GM19395 (cell line): ENCODE data around the gene PRKN.
"Not testable (repeated sequence)": the region's sequence is repeated elsewhere in the genome, so short reads cannot be mapped to it uniquely, and the experiment has no call there.

Experiments
- ATAC-seq: cut with Tn5 transposase; IDR thresholded peaks from one replicate; pipeline ENCODE4 v1.9.1; 2021; ENCODE audit warnings: mild to moderate bottlenecking, moderate library complexity; ENCODE audit not compliant: unreplicated experiment

Gene PRKN

DNA sequence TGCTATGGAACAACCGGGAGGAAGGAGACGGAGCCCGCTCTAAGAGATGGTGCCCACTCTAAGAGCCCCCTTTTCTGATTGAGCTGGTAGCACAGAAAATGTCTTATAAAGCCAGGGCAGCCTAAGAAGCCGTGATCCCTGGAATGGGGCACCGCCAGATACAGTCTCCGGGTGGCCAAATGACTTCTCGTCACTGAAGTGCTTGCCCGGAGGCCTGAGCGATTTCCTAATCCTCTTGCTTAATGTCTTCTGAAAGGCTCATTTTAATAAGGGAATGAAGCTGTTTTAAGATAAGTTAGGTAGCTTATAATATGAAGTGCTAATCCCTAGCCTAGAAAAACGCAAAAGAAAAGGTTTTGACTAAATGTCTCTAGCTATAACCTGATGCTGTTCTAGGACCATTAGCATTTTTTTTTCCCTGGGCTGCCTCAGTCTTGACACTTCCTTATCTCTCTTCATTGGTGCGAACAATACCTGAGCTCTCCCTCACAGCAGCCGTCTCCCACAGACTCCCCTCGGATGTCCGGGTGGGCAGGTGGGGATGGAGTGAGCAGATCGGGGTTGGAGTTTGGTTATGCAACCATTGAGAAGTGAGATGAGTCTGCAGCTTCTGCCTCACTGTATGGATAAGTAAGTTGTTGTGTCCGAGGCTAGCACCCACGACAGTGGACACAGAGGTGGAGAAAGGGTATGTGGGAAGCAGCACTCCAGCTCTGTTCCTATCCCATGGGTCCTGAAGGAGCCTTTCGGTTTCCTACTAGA lies 894.3 kb downstream of the PRKN start:
- ATAC-seq = no peak

DNA sequence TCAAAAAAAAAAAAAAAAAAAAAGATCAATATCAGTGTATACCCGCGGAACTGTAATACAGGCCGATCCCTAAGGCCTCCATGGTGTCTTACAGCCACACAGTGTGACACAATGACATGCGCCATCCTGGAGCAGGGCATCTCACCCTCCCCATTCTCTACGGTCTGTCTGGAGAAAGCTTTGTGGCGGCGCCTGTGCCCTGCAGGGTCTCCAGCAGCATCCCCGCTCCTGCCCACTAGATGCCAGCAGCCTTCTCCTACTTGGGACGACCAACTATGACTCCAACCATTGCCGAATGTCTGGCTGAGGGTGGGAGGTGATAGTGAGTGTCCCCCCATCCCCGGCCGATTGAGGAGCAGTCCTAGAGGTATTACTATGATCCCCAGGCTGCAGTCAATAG lies 894.9 kb downstream of the PRKN start:
- no peak for ATAC-seq

DNA sequence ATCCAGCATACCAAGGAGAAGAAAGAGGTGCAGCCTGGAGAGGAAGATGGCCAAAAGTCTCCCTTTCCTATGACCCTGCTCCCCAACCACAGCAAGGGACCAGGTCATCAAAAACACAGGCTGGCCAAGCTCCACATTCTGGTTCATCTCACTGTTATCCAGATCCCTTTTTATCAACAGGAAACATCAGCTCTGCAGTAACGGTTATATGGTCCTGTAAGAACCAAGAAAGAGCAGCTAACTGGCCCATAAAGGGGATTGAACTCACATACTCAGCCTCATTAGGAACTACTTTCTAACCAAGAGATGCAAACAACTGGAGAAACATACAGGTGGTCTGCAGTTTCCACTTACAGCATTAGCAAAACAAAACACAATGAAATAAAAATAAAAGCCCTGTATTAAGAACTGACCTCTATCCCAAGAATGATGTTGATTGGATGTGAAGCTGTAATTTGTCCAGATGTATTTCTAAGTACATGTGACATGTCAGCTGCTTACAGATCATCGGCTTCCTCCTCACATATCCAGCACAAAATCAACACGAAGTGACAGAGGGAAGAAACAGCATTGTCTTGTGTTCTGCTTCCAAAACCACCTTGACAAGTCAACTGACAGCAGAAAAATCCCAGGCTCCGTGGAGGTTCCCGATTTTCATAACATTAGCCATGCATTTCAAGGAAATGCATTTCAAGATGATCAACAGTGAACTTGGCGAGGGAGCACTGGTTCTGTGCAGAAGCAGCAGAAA lies 896.5 kb downstream of the PRKN start:
- ATAC-seq = no peak

DNA sequence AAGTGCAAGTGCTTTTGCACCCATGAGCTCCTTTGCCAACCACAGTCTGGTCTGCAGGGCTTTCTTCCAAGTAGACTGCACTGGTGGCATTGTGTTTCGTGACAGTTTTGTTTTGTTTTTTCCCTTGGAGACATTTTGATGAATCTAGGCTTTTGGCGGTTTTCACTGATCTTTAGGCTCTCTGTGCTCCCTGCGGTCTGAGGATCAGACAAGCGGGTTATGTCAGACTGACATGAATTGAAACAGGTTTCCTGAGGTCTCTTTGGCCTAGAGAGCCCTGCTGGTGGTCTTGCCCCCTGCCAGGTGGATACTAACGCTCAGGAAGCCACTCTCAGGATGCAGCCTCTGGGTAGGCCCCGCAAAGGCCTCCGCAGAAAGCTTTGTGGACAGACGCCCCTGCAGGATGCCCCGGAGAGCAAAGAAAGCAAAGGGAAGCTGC lies 898.3 kb downstream of the PRKN start:
- no peak for ATAC-seq

DNA sequence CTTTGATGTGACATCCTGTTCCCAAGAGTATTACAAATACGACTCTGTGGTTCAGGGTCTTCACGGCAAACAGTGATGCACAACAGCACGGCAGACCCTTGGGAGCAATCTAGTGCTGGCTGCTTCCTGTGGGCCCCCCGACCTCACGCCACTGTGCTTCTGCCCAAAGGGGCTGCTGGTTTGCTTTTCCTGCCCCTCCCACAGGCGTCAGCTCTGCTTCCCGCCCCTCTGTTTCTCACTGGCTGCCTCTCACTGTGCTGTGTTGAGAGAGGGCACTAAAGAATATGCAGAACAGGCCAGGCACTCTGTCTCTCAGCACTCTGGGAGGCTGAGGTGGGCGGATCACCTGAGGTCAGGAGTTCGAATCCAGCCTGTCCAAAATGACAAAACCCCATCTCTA lies 899.2 kb downstream of the PRKN start:
- no peak for ATAC-seq

DNA sequence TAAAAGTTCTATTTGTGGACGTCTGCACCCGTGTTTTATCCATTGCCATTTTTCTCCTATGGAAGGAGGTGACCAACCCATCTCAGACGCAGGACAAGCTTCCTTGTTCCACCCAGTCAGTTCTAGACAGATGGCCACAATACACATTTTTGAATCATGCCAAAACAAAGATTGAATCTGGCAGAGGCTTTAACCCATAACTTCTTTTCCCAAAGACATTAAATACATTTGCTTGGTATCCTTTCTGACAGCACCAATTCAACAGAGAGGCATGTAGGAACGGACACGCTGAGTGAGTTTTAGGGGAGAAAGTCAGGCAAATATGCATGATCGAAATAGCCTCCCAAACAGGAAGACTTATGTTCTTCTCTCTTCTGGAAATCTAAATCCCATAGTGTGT lies 901.1 kb downstream of the PRKN start:
- no peak for ATAC-seq

DNA sequence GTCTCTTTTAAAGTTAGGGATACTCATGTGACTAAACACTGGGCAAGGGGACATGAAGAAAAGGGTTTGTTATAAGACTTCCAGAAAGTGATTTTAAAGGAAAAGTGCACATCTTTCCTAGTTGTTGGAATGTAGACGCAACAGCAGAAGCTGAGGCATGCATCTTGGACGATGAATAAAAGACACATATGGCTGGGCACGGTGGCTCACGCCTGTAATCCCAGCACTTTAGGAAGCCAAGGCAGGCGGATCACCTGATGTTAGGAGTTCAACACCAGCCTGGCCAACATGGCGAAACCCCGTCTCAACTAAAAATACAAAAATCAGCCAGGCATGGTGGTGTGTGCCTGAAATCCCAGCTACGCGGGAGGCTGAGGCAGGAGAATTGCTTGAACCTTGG lies 905.4 kb downstream of the PRKN start:
- not testable (repeated sequence) for ATAC-seq

DNA sequence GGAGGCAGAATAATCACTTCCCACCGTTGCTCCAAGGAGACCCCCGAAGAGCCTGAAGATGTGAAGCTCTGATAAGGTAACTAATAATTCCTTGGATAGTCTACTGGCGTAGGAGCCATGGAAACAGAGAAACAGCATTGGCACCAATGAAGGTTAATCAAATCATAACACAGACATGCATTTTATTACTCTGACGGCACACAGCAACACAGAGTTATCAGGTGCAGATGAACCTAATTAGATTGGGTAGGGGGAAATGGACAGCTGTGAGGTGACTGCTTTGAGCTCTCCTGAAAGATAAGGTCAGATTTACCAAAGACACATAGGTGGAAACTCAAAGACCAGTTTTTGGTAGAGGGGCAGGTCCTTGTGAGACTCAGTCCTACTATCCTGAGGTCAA lies 909.7 kb downstream of the PRKN start:
- no peak for ATAC-seq

DNA sequence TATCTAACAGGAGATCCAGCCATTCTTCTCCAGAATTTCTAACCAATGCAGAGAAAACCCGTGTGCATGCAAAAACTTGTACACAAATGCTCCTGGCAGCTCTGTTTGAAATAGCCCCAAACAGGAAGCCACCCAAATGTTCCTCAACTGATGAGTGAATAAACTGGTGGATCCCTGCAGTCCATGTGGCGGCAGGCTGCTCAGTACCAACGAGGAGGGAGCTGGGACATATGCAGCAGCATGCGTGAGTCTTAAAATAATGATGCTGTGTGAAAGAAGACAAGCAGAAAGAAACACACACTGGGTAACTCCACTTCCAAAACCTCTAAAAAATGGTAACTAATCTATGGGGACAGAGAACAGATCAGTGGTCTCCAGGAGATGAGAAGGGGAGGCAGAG lies 911.6 kb downstream of the PRKN start:
- no peak for ATAC-seq

DNA sequence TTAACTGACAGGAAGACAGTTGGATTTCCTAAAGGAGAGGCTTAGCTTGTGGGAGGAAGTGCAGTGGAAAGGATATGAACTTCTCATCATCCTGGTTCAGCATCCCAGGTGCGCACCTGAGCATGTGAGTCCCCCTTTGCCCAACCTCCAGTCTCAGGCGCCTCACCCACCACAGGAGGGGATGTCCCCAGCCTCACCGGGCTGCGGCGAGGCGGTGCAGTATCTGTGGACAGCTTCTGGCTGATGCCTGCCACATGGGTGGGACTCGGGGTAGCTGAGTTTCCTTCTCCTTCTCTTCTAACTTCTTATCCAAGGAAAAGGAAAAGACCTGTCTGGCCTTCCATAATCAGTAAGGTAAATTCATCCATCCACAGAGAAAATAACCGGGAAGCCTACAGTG lies 914.4 kb downstream of the PRKN start:
- ATAC-seq = no peak

DNA sequence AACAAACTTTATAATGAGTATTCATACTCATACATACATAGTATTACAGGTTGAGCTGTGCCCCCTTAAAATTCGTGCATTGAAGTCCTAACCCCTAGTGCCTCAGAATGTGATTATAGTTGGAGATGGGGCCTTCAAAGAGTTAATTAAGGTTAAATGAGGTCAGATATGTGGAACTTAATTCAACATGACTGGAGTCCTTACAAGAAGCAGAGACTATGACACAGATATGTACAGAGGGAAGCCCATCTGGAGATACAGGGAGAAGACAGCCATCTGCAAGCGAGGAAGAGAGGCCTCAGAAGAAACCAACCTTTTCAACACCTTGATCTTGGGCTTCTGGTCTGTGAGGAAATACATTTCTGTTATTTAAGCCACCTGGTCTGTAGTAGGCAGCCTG lies 917.6 kb downstream of the PRKN start:
- ATAC-seq = no peak

DNA sequence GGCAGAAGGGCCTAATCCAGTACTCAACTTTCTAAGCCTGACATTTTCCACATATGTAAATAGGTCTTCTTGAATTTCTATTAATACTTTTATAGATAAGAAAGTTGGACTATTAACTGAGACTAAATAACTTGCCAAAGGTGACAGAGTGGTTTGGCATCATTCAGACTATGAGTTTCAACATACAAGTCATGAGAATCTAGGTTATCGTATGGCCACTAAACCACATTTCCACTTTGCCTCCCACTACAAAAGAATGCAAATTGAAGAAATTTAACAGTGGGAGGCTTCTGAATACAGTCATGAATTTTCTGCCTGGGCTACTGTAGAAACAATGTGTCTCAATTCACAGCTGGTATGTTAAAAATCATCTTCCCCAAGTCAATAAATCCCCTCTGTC lies 922.7 kb downstream of the PRKN start:
- ATAC-seq = no peak

DNA sequence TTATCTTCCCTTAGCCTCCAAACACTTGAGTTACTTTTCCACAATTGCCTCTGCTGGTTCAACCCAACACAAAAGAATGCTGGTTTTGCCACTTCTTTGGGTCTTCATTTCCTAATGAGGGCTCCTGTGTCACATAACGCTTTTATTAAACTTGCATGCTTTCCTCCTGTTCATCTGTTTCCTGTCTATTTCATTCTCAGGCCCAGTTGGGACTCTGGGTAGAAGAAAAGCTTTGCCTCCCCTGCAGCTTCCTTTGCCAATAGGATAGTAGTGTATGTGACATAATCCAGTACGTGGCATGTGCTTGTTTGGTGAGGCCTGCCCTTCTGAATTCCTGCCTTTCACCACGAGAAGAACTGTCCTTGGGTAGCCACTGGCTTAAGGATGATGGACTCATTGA lies 924.4 kb downstream of the PRKN start:
- no peak for ATAC-seq

DNA sequence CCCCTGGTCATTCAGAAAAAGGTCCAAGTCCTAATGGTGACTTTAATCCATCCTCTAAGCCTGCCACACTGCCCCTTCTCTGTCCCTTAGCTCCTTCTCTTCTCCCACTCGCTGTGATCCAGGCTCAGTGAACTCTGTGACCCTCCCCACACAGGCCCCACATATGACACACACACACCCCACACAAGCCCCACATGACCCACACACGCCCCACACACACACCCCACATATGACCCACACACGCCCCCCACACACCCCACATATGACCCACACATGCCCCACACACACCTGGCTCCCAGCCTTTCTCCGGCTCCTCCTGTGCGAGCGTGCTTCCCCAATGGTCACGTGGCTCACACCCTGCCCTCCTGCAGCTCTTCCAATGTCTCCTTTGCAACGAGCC lies 925.3 kb downstream of the PRKN start:
- ATAC-seq = no peak

DNA sequence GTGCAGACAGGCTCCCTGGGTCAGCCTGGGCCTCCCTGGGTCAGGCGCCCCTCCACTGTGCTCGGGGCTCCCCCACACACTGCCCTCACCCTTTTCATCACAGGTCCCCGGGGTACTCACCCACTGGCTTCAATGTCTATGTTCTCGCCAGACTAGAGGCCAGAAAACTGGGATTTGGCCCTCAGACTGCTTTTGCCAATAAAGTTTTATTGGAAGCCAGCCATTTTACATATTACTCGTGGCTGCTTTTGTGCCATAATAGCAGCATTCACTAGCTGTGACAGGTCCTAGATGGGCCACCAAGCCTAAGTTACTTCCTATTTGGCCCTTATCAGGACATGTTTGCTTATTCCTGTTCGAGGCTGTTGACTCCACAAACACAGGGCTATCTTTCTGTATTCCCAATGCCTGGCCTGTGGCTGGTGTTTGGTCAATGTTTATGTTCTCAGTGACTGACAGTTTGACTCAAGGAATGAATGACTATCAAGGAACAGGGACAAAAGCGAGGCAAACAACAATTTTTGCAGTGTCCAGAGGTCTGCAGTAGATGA lies 928.6 kb downstream of the PRKN start:
- ATAC-seq = no peak

DNA sequence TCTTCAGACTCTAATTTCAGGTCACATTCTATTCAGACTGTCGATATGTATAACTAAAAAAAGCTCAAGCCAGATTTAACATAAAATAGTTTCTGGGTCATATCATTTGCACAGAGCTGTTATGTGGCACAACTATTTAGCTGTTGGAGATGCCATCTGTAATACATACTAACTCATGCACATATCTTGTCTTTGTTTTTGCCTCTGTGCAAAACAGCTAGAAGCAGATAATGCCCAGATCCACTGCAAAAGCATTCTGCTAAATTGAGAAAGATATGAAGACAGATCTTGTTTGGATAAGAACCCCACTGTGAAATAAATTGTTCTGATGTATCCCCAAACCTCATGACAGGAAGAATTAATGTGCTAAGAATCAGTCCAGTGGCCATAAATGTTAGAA lies 930.9 kb downstream of the PRKN start:
- ATAC-seq = no peak

DNA sequence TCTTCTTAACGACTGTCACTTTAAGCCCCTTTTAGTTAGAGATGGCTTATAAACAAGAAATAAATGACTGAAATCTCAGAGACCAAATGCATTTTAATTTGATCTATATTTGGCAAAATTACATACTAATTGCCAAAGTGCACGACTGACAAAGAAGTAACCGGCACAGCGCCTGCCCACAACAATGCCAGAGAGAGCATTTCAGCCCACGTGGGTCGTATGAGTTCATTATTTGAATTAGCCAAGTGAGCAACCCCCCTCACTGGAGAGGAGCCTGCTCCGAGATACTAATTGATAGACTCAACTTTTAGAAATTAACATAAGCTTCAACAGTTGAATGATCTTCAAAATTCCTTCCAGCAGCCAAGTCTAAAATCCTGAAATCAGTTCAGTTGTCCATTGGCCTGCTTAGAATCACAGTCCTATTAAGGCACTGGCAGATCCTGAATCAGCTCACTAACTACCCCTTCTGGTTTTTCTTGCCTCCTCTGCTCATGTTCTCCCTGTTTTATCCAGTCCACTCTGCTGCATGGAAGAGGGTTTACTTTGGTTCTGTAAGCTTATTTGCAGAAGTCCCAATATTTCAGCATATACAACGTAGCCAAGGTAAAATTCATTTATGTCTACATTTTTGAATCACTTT lies 934.6 kb downstream of the PRKN start:
- no peak for ATAC-seq

DNA sequence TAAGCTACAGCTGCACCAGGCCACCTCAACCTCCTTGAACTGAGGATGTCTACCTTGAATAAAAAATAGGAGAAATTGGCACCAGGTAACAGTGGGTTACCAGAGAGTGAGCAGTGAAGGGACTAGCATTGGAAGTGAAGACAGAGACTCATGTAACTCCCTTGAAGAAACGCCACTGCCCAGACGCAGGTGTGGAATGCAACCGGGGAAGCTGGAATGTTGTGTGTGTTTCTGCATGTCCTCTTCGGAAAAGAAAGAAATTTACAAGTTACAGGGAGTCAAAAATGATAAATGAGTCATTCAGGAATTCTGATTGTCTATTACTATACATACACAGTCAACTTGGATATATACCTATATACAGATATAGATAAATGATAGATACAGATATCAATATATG lies 939.0 kb downstream of the PRKN start:
- no peak for ATAC-seq

DNA sequence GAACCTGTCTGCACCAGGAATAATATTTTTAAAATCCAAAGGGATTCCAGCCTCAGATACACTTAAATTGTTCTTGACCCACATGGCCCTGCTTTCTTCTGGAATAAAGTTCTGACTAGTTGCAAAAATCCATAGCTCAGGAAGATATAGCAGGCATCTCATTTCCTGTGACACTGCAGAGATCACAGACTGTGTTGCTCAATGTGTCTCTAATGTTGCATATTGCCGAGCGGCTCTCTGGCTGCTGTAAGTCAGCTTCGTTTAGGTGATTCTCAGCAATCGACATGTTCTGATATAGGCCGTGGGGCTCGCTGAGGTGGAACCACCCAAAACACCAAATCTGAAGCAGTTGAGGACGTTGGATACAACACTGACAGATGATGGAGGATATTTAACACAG lies 955.4 kb downstream of the PRKN start:
- ATAC-seq = no peak

DNA sequence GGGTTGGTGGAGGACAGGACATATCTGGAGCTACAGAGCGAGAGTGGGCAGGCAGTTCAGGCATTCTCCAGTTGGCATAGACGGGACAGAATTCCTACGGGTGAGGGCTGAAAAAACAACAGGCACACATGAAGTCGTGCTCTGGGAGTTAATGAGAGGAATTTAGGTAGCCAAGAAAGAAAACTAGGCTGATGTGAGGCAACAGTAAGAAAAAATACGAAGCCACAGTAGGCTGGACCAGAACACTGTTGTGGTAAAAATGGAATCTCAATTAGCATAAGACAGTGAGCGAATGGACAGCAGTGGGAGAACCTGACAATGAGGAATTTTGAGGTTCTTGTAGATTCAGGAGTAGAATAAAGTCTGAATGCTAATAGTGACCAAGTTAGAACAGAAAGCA lies 965.6 kb downstream of the PRKN start:
- ATAC-seq = no peak

DNA sequence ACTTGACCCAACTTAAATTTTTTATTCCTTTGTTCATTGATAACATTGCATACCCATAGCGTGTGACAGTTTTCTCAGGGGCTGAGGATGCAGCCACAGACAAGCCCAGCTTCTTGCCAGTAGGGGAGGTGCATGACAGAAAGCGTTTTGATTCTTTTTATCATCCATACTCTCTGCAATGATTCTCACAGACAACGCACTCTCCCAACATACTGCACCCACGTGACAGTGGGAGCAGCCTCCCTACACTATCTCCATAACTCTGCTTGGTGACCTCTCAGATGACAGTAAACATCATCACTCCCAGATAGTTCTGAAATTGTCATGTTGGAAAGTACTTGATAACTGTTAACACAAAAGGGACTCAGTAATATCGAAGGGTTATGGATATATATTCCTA lies 972.5 kb downstream of the PRKN start:
- ATAC-seq = no peak

DNA sequence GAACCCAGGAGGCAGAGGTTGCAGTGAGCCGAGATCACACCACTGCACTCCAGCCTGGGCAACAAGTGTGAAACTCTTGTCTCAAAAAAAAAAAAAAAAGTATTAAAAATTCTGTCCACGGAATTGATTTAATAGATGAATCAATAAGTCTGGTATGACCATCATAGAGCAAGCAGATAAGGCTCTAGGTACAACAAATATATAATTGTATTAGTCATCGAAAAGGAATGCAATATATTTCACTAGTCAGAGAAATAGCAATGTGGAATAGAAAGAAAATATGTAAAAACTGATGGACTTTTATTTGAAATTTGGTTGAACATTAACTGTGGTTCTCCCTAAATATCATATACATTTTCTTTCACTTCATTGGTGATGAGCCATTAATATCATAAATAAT lies 976.9 kb downstream of the PRKN start:
- ATAC-seq = no peak
